ENCODE measurements around the gene DLGAP1.

DLGAP1 gene

GRCh38 chr18:3723554-3723953, 731.6 kb downstream of the DLGAP1 start:
- Histone ChIP-seq H3K4me3 (replicated peaks; ENCODE audit: low read depth, low read length) (no peak overlapping the region), H3K36me3 (ENCODE audit: control insufficient read depth, insufficient read depth, low read length) (no peaks in the 10 kb centered on the region), H3K27me3 (replicated peaks; ENCODE audit: control insufficient read depth, insufficient read depth, low read length) (no peaks in the 10 kb centered on the region)
- no peak for DNase-seq (ENCODE audit: extremely low read depth, insufficient read length)
- TF ChIP-seq, protein P1, sequence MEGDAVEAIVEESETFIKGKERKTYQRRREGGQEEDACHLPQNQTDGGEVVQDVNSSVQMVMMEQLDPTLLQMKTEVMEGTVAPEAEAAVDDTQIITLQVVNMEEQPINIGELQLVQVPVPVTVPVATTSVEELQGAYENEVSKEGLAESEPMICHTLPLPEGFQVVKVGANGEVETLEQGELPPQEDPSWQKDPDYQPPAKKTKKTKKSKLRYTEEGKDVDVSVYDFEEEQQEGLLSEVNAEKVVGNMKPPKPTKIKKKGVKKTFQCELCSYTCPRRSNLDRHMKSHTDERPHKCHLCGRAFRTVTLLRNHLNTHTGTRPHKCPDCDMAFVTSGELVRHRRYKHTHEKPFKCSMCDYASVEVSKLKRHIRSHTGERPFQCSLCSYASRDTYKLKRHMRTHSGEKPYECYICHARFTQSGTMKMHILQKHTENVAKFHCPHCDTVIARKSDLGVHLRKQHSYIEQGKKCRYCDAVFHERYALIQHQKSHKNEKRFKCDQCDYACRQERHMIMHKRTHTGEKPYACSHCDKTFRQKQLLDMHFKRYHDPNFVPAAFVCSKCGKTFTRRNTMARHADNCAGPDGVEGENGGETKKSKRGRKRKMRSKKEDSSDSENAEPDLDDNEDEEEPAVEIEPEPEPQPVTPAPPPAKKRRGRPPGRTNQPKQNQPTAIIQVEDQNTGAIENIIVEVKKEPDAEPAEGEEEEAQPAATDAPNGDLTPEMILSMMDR (IDR thresholded peaks at IDR 0.05; ENCODE audit: insufficient read depth, low read length, poor library complexity, severe bottlenecking) = no peak

DNA sequence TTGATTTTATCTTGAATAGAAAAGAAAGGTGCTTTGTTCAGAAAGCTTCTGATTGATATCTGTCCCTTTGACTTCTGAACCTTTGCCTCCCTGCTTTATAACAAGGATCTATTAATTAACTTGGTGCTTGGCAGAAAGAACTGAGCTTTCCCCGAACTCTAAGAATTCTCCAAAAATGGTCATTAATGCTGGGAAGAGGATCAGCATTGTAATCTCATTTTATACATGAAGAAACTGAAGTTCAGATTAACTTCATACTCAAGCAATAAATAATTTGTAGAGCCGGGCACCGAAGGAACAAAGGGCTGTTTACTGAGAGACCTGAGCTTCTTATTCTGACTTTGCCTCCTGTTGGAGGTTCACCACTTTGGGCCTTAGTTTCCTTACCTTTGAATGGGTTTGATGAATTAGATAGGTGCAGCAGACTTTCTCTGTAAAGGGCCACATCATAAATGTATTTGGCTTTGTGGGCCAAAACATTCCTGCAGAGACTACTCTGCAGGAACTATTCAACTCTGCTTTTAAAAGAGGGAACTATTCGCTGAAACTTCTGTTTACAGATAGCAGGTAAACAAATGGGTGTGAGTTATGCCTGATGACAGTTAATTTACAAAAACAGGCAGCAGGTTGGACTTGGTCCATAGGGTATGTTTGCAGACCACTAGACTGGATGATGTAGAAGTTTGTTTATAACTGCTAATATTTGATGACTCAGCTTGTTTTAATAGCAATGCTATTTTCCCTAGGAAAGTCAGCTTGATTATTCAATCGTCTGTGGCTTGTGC, 732.3 kb downstream of the DLGAP1 start:
- no peak for DNase-seq (ENCODE audit: extremely low read depth, insufficient read length)
- no peaks in the 10 kb centered on the region for H3K36me3 ChIP-seq (ENCODE audit: control insufficient read depth, insufficient read depth, low read length)
- H3K27me3 ChIP-seq (replicated peaks; ENCODE audit: control insufficient read depth, insufficient read depth, low read length) = no peaks in the 10 kb centered on the region
- no peak overlapping the region for H3K4me3 ChIP-seq (replicated peaks; ENCODE audit: low read depth, low read length)
- TF ChIP-seq, protein P1 (IDR thresholded peaks at IDR 0.05; ENCODE audit: insufficient read depth, low read length, poor library complexity, severe bottlenecking) = no peak

DNA sequence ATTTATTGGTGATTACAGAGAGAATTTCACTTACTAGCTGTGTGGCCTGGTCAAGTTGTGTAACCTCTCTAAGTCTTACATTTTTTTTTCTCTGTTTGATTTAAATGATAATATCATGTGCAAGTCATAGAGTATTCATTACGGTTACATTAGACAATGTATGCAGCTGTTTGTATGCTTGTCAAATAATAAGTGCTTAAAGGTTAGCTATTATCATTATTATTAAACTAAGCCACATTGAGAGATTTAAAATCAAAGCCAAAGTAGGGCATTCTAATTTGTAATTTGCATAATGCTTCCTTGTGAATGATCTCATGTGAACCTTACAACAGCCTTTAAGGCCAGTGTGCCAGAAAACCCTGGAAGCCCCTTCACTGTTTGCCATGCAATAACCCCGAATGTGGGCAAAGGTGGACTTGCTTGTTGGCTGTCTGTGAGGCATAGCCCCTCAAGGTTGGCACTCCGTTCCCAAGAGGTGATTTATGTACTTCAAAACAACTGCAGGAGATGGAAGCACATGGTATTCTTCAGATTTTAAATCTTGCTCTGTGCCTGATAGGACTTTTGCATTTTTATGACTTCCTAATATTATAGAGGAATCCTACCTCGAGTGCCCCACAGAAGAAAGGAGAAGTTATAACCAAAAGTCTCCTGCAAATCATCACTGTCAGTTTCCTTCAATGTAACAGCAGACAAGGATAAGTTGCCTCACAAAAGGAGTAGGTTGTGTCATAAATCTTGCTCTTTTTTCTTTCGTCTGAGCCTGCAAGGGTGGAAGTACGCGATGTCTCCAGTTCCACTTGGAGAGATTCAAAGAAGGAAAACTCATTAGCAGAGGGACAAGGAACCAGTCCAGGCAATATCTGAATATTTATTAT, 733.1 kb downstream of the DLGAP1 start:
- TF ChIP-seq, protein P1 (IDR thresholded peaks at IDR 0.05; ENCODE audit: insufficient read depth, low read length, poor library complexity, severe bottlenecking) = no peak
- no peak for DNase-seq (ENCODE audit: extremely low read depth, insufficient read length)
- Histone ChIP-seq H3K36me3 (ENCODE audit: control insufficient read depth, insufficient read depth, low read length) (no peaks in the 10 kb centered on the region), H3K27me3 (replicated peaks; ENCODE audit: control insufficient read depth, insufficient read depth, low read length) (no peaks in the 10 kb centered on the region), H3K4me3 (replicated peaks; ENCODE audit: low read depth, low read length) (no peak overlapping the region)

DNA sequence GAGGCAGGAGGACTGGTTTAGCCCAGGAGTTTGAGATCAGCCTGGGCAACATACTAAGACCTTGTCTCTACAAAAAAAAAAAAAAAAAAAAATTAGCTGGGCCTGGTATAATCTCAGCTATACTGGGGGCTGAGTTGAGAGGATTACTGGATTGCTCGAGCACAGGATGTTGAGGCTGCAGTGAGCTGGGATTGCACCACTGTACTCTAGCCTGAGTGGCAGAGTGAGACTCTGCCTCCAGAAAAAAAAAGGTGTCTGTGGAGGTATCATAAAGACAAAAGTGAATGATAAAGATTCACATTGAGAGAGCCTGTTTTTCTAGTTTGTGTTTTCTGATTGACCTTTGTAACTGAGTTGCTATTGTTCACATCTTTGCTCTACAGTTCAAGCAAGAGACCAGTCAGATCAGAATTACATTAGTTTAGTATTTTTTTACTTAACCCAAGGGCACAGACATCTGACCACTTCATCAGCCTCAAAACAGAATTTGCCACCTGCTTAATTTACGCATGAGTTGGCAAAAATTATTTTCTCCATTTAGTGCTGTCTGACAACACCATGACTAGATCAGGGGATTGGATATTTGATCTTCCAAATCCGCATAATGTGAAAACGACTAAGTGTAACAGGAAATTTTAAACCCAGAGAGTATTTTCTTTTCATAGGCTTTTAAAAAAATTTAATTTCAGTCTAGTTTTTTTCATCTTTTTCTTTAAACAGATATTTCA, 734.1 kb downstream of the DLGAP1 start:
- Histone ChIP-seq H3K36me3 (ENCODE audit: control insufficient read depth, insufficient read depth, low read length) (no peaks in the 10 kb centered on the region), H3K4me3 (replicated peaks; ENCODE audit: low read depth, low read length) (no peak overlapping the region), H3K27me3 (replicated peaks; ENCODE audit: control insufficient read depth, insufficient read depth, low read length) (no peaks in the 10 kb centered on the region)
- DNase-seq (ENCODE audit: extremely low read depth, insufficient read length) = no peak
- TF ChIP-seq, protein P1 (IDR thresholded peaks at IDR 0.05; ENCODE audit: insufficient read depth, low read length, poor library complexity, severe bottlenecking) = no peak

DNA sequence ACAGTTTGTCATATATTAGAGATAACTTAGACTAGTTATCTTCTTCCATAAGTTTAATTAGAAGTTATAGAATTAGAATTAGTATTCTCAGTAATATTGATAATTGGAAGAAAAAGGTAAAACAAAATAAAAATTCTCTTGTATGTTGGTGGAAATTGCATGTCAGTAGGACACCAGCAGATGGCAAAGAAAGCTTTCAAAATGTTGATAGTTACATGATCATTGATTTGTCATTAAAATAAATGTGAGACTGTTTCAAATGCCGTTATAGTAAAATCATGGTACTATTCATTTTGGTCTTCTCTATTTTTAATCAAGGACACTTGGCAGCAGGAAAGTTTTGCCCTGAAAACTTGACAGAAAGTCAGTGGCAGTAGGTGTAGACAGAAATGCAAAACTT, 734.9 kb downstream of the DLGAP1 start:
- H3K27me3 ChIP-seq (replicated peaks; ENCODE audit: control insufficient read depth, insufficient read depth, low read length) = no peaks in the 10 kb centered on the region
- DNase-seq (ENCODE audit: extremely low read depth, insufficient read length) = no peak
- no peak overlapping the region for H3K4me3 ChIP-seq (replicated peaks; ENCODE audit: low read depth, low read length)
- H3K36me3 ChIP-seq (ENCODE audit: control insufficient read depth, insufficient read depth, low read length) = no peaks in the 10 kb centered on the region
- TF ChIP-seq, protein P1 (IDR thresholded peaks at IDR 0.05; ENCODE audit: insufficient read depth, low read length, poor library complexity, severe bottlenecking) = no peak

Measured in GM06990 (cell line).